ENCODE data around the gene PGBD2. TPM values are rescaled to one million over a fixed set of nuclear protein-coding genes. Genes with fewer than 3 reads are reported as not detected.

Gene PGBD2
- total and polyA plus RNA-seq, 9 of the 15 experiments (the other 6 are each of a cell fraction or from before 2014, with no cell fraction given): 11.9 to 21.8 (median 14.7) TPM

- TF ChIP-seq ZNF407 (IDR thresholded peaks at IDR 0.05; ENCODE audit: low read depth) (no peak), CTBP1 (IDR thresholded peaks at IDR 0.05; ENCODE audit: borderline replicate concordance) (0 out of 2 replicates have a peak, but pooled peaks have one; percentile 32), HINFP (tag; conservative IDR thresholded peaks at IDR 0.05; ENCODE audit: low read depth) (no peak), ARID2 (IDR thresholded peaks at IDR 0.05) (no peak), ZNF217 (CRISPR knock-in tag; IDR thresholded peaks at IDR 0.05) (no peak), GATA2 (CRISPR knock-in tag; IDR thresholded peaks at IDR 0.05) (no peak), FOSL1 (tag; conservative IDR thresholded peaks at IDR 0.05) (no peak), VEZF1 (CRISPR knock-in tag; IDR thresholded peaks at IDR 0.05) (no peak; the same call in 1 of the 2 replicates), CHD2 (IDR thresholded peaks at IDR 0.05; ENCODE audit: low read depth, low read length) (no peak), SRF (CRISPR knock-in tag; IDR thresholded peaks at IDR 0.05) (peak in 1 of 2 experiments; percentile 47; a peak in 1 of 4 replicates), IFI16 (CRISPR knock-in tag; IDR thresholded peaks at IDR 0.05) (no peak), RFX7 (CRISPR knock-in tag; IDR thresholded peaks at IDR 0.05) (no peak), CBX3 (IDR thresholded peaks at IDR 0.05; ENCODE audit: borderline replicate concordance in 1 of 2, low read length in 2 of 2) (no peak; a peak in 1 of 3 replicates), LARP7 (IDR thresholded peaks at IDR 0.05) (no peak), MTA1 (IDR thresholded peaks at IDR 0.05; ENCODE audit: borderline replicate concordance) (peak; percentile 46; the same call in 1 of the 2 replicates), BMI1 (IDR thresholded peaks at IDR 0.05; ENCODE audit: low read length) (no peak), ZNF778 (CRISPR knock-in tag; IDR thresholded peaks at IDR 0.05) (no peak)
Measured at GRCh38 chr1:248862998-248863881, 42.8 kb upstream of the PGBD2 start (continued).
